SK-N-SH (cell line): ENCODE measurements around the gene GALNT16. TPM values are rescaled to one million over a fixed set of nuclear protein-coding genes. Genes with fewer than 3 reads are reported as not detected.

Source experiments
- CTCF ChIA-PET: fragments of 300-600, 350-600 bp; formaldehyde crosslinking; extraction: SDS; loops from one replicate; lab custom pipeline; 2021; lab: Yijun Ruan, JAX
- POLR2A ChIA-PET: fragments of 350-600 bp; sonication (Branson Sonifier 250); formaldehyde crosslinking; extraction: SDS; loops from one replicate; lab custom pipeline; 2020; ENCODE audit warnings: antibody characterized with exemption, inconsistent platforms; lab: Yijun Ruan, JAX
- DNase-seq: peaks from one replicate; pipeline ENCODE4 v3.0.0; 2012
- H2AFZ ChIP-seq: fragments of 200-600 bp; sonication (generic); 2 replicates; pipeline ENCODE4 v1.8.1; 2016; ENCODE audit warnings: antibody characterized with exemption, mild to moderate bottlenecking, low read depth
- H3F3A ChIP-seq: fragments of 200-600 bp; sonication (generic); replicated peaks from 2 replicates; pipeline ENCODE3; 2016; ENCODE audit warnings: antibody characterized with exemption, mild to moderate bottlenecking; ENCODE audit not compliant: insufficient read depth
- H3K27ac ChIP-seq, 2 experiments: fragments of 200-500 bp in 1 of 2; fragments of 200-600 bp in 1 of 2; sonication (Bioruptor generic) in 1 of 2; sonication (generic), shearing (Covaris generic) in 1 of 2; 2 replicates each; pipeline versions ENCODE4 v1.5.1 to v1.6.1; 2014 to 2016; ENCODE audit warnings: low read depth in 2 of 2, inconsistent platforms in 1 of 2, low read length in 1 of 2, mild to moderate bottlenecking in 1 of 2, mixed read lengths in 1 of 2
- H3K27me3 ChIP-seq: fragments of 200-600 bp; sonication (generic), shearing (Covaris generic); 2 replicates; pipeline ENCODE4 v1.6.1; 2016; ENCODE audit warnings: mixed run types; ENCODE audit not compliant: insufficient read depth
- H3K36me3 ChIP-seq, 2 experiments: fragments of 200-500 bp in 1 of 2; fragments of 200-600 bp in 1 of 2; sonication (Bioruptor generic) in 1 of 2; sonication (generic) in 1 of 2; replicated peaks in 1 of 2; 2 replicates each; pipeline versions ENCODE3 to v1.5.1; 2014 to 2016; ENCODE audit warnings: low read length in 1 of 2, mild to moderate bottlenecking in 1 of 2; ENCODE audit not compliant: insufficient read depth in 2 of 2, control insufficient read depth in 1 of 2
- H3K4me1 ChIP-seq, 2 experiments: fragments of 200-500 bp in 1 of 2; fragments of 200-600 bp in 1 of 2; sonication (Bioruptor generic) in 1 of 2; sonication (generic), shearing (Covaris generic) in 1 of 2; 2 replicates each; pipeline versions ENCODE4 v1.5.1 to v1.6.1; 2014 to 2016; ENCODE audit warnings: low read depth in 1 of 2, low read length in 1 of 2, mixed run types in 1 of 2; ENCODE audit not compliant: insufficient read depth in 2 of 2, control insufficient read depth in 1 of 2
- H3K4me2 ChIP-seq: fragments of 200-600 bp; sonication (generic), shearing (Covaris generic); 2 replicates; pipeline ENCODE4 v1.6.1; 2017; ENCODE audit warnings: mixed run types
- H3K4me3 ChIP-seq, 2 experiments: fragments of 200-500 bp in 1 of 2; fragments of 200-600 bp in 1 of 2; sonication (Bioruptor generic) in 1 of 2; sonication (generic), shearing (Covaris generic) in 1 of 2; 2 replicates each; pipeline versions ENCODE4 v1.5.1 to v1.8.1; 2014 to 2016; ENCODE audit warnings: low read depth in 2 of 2, inconsistent platforms in 1 of 2, low read length in 1 of 2, mild to moderate bottlenecking in 1 of 2, mixed read lengths in 1 of 2, moderate library complexity in 1 of 2
- H3K79me2 ChIP-seq: fragments of 200-600 bp; sonication (generic); 2 replicates; pipeline ENCODE4 v1.8.1; 2017; ENCODE audit warnings: mild to moderate bottlenecking; ENCODE audit not compliant: insufficient read depth
- H3K9ac ChIP-seq: fragments of 200-600 bp; sonication (generic); 2 replicates; pipeline ENCODE4 v1.6.1; 2017; ENCODE audit warnings: mixed run types
- H3K9me2 ChIP-seq: fragments of 200-600 bp; sonication (generic); 2 replicates; pipeline ENCODE4 v1.6.1; 2017; ENCODE audit warnings: mixed run types
- H3K9me3 ChIP-seq: fragments of 200-600 bp; sonication (generic); 2 replicates; pipeline ENCODE4 v1.6.1; 2017; ENCODE audit warnings: mixed run types, mild to moderate bottlenecking, moderate library complexity
- H4K20me1 ChIP-seq: fragments of 200-600 bp; sonication (generic); 2 replicates; pipeline ENCODE4 v1.6.1; 2017; ENCODE audit warnings: mild to moderate bottlenecking, mixed run types; ENCODE audit not compliant: insufficient read depth
- CTCF ChIP-seq: fragments of 200-600 bp; sonication (generic); IDR thresholded peaks from 2 replicates; pipeline ENCODE4 v1.6.1; 2017; ENCODE audit warnings: antibody characterized with exemption, mild to moderate bottlenecking, moderate library complexity
- ELF1 ChIP-seq: IDR thresholded peaks from 2 replicates; pipeline ENCODE4 v1.4.0; 2012
- EP300 ChIP-seq, 2 experiments: IDR thresholded peaks; 2 replicates each; pipeline versions ENCODE4 v1.4.0 to v1.6.1; 2012; ENCODE audit warnings: borderline replicate concordance in 1 of 2, low read depth in 1 of 2, low read length in 1 of 2
- EZH2phosphoT487 ChIP-seq: fragments of 200-600 bp; sonication (generic); IDR thresholded peaks from 2 replicates; pipeline ENCODE4 v1.6.1; 2017; ENCODE audit warnings: low read depth, mixed run types, mild to moderate bottlenecking, antibody characterized with exemption, moderate library complexity, borderline replicate concordance
- FOXJ3 ChIP-seq: sonication (generic); formaldehyde crosslinking; IDR thresholded peaks from 2 replicates; pipeline ENCODE4 v1.5.1; 2020; ENCODE audit warnings: mild to moderate bottlenecking, missing genetic modification reagents
- GATA2 ChIP-seq: sonication (generic); formaldehyde crosslinking; IDR thresholded peaks from 2 replicates; pipeline ENCODE4 v1.5.0; 2020; ENCODE audit warnings: mild to moderate bottlenecking, missing genetic modification reagents
- JUND ChIP-seq: IDR thresholded peaks from 2 replicates; pipeline ENCODE4 v1.4.0; 2012
- MAX ChIP-seq: IDR thresholded peaks from 2 replicates; pipeline ENCODE4 v1.4.0; 2012; ENCODE audit warnings: low read depth
- MEF2A ChIP-seq: IDR thresholded peaks from 2 replicates; pipeline ENCODE4 v1.4.0; 2012; ENCODE audit warnings: low read depth, borderline replicate concordance
- NRF1 ChIP-seq: IDR thresholded peaks from 2 replicates; pipeline ENCODE4 v1.6.1; 2012; ENCODE audit warnings: low read depth, mild to moderate bottlenecking, low read length
- PBX3 ChIP-seq: IDR thresholded peaks from 2 replicates; pipeline ENCODE4; 2012
- RAD21 ChIP-seq: IDR thresholded peaks from 2 replicates; pipeline ENCODE4 v1.6.1; 2012; ENCODE audit warnings: mild to moderate bottlenecking, low read length
- REST ChIP-seq: IDR thresholded peaks from 2 replicates; pipeline ENCODE4 v1.6.1; 2012; ENCODE audit warnings: mild to moderate bottlenecking, low read depth, low read length, moderate library complexity
- RFX5 ChIP-seq: IDR thresholded peaks from 2 replicates; pipeline ENCODE4 v1.6.1; 2012; ENCODE audit warnings: mild to moderate bottlenecking, improper control_type of control experiment, low read length
- SIN3A ChIP-seq: IDR thresholded peaks from 2 replicates; pipeline ENCODE4 v1.6.1; 2012; ENCODE audit warnings: low read depth, mild to moderate bottlenecking, low read length, moderate library complexity, borderline replicate concordance
- TCF12 ChIP-seq: IDR thresholded peaks from 2 replicates; pipeline ENCODE4 v1.4.0; 2012
- TEAD4 ChIP-seq: IDR thresholded peaks from 2 replicates; pipeline ENCODE4 v1.4.0; 2012; ENCODE audit warnings: mild to moderate bottlenecking, borderline replicate concordance; ENCODE audit not compliant: insufficient read depth
- USF2 ChIP-seq: fragments of 150-350 bp; IDR thresholded peaks from 2 replicates; pipeline ENCODE4 v1.6.1; 2017; ENCODE audit warnings: antibody characterized with exemption, low read length, low read depth, borderline replicate concordance
- YY1 ChIP-seq: IDR thresholded peaks from 2 replicates; pipeline ENCODE4 v1.4.0; 2012; ENCODE audit warnings: low read depth, mild to moderate bottlenecking
- WGBS: methylation state at CpG from one replicate; pipeline ENCODE4 v1.1.6; 2017; ENCODE audit warnings: low lambda C conversion rate; 5-methylcytosine and 5-hydroxymethylcytosine counted together
- polyA plus RNA-seq, 3 experiments: library from polyadenylated mRNA; depleted of rRNA; stranded (reverse); fragments of >200 nt; gene quantifications; 2 replicates each; pipeline ENCODE4 v1.2.3, GENCODE V29; 2012

Gene GALNT16
- polyA plus RNA-seq, 1 of the 3 experiments (the other 2 are of a cell fraction) = 17.0 TPM

GRCh38 chr14:69284170-69284569 lies 24.2 kb downstream of the GALNT16 start:
- no peak overlapping the region for H3K9ac ChIP-seq
- no peaks in the 10 kb centered on the region for H3K9me3 ChIP-seq
- H3K79me2 ChIP-seq = no peaks in the 10 kb centered on the region
- 88% methylated on average over 7 of the region's 9 CpGs for WGBS
- H4K20me1 ChIP-seq = no peaks in the 10 kb centered on the region
- H3K9me2 ChIP-seq = no peaks in the 10 kb centered on the region
- no peak for DNase-seq
- POLR2A ChIA-PET = no interaction called here
- H3K27ac ChIP-seq = no peak overlapping the region
- H3F3A ChIP-seq = no peaks in the 10 kb centered on the region
- peaks cover 0 to 21% of the 10 kb centered on the region in 2 experiments; a peak in 2 of 4 replicates for H3K4me1 ChIP-seq
- H3K4me2 ChIP-seq = no peak overlapping the region
- H2AFZ ChIP-seq = no peak overlapping the region
- no peaks in the 10 kb centered on the region for H3K27me3 ChIP-seq
- H3K4me3 ChIP-seq = no peak overlapping the region
- no peaks in the 10 kb centered on the region for H3K36me3 ChIP-seq
- TF ChIP-seq ELF1 = no peak
- TF ChIP-seq EP300 (IDR thresholded peaks at IDR 0.05; ENCODE audit: borderline replicate concordance in 1 of 2, low read depth in 1 of 2, low read length in 1 of 2) = no peak
- no peak for TF ChIP-seq SIN3A
- CTCF ChIA-PET = interaction anchor here (0.7 kb wide), 1 partner anchor 83 kb away, joined by 3 read pairs; no protein-coding TSS in a partner anchor

GRCh38 chr14:69285661-69286255 lies 25.8 kb downstream of the GALNT16 start:
- H3K4me1 ChIP-seq = peaks cover 0 to 22% of the 10 kb centered on the region in 2 experiments; a peak in 2 of 4 replicates
- H3K9me2 ChIP-seq = no peaks in the 10 kb centered on the region
- H3K9me3 ChIP-seq = no peaks in the 10 kb centered on the region
- no peak overlapping the region for H3K4me2 ChIP-seq
- H3K27ac ChIP-seq = no peak overlapping the region
- no peaks in the 10 kb centered on the region for H4K20me1 ChIP-seq
- no peaks in the 10 kb centered on the region for H3F3A ChIP-seq
- H2AFZ ChIP-seq = no peak overlapping the region
- no peaks in the 10 kb centered on the region for H3K27me3 ChIP-seq
- 79% methylated on average over 7 of the region's 7 CpGs for WGBS
- H3K79me2 ChIP-seq = no peaks in the 10 kb centered on the region
- no peak overlapping the region for H3K4me3 ChIP-seq
- no peak overlapping the region for H3K9ac ChIP-seq
- POLR2A ChIA-PET = no interaction called here
- H3K36me3 ChIP-seq = no peaks in the 10 kb centered on the region
- CTCF ChIA-PET = interaction anchor here (2.3 to 2.9 kb wide), 2 partner anchors 25 to 27 kb away, joined by 14 to 18 read pairs; partner anchors contain the start of gene GALNT16
- no peak for DNase-seq
- TF ChIP-seq YY1 = no peak
- no peak for TF ChIP-seq CTCF
- TF ChIP-seq PBX3 = no peak
- TF ChIP-seq FOXJ3 (CRISPR knock-in tag) = no peak
- no peak for TF ChIP-seq TEAD4
- no peak for TF ChIP-seq USF2
- no peak for TF ChIP-seq REST
- TF ChIP-seq GATA2 (CRISPR knock-in tag) = no peak
- TF ChIP-seq EZH2phosphoT487 = no peak
- TF ChIP-seq RFX5 = no peak
- no peak for TF ChIP-seq NRF1
- no peak for TF ChIP-seq RAD21
- TF ChIP-seq EP300 (IDR thresholded peaks at IDR 0.05; ENCODE audit: borderline replicate concordance in 1 of 2, low read depth in 1 of 2, low read length in 1 of 2) = no peak
- no peak for TF ChIP-seq MAX
- no peak for TF ChIP-seq TCF12
- TF ChIP-seq JUND = no peak
- TF ChIP-seq MEF2A = no peak
